ENCODE data around the gene ELOVL5. TPM values are rescaled to one million over a fixed set of nuclear protein-coding genes. Genes with fewer than 3 reads are reported as not detected.
"Not testable (repeated sequence)": the region's sequence is repeated elsewhere in the genome, so short reads cannot be mapped to it uniquely, and the experiment has no call there.

Gene ELOVL5
- polyA plus RNA-seq, 3 donors: 44.7 to 97.1 (median 69.5) TPM

- Mint-ChIP-seq H3K9me3 (peaks cover 0 to 4% (median 0%) of the 10 kb centered on the region in 7 donors), H3K27me3 (ENCODE audit: low read depth in 3 of 3) (peaks cover 2 to 5% (median 4%) of the 10 kb centered on the region in 3 donors), H3K36me3 (no peaks in the 10 kb centered on the region), H3K4me3 (no peak overlapping the region), H3K4me1 (no peaks in the 10 kb centered on the region), H3K27ac (no peak overlapping the region)
- H3K36me3 ChIP-seq (replicated peaks in 1 of 2; ENCODE audit: control insufficient read depth in 1 of 2, insufficient read depth in 2 of 2, low read length in 2 of 2): no peaks in the 10 kb centered on the region
- no peak overlapping the region for H3K4me2 ChIP-seq (replicated peaks; ENCODE audit: extremely low read depth, low read length, poor library complexity, severe bottlenecking)
- H3K27ac ChIP-seq (ENCODE audit: low read depth in 1 of 2, low read length in 2 of 2): no peak overlapping the region
- TF ChIP-seq, protein P1, sequence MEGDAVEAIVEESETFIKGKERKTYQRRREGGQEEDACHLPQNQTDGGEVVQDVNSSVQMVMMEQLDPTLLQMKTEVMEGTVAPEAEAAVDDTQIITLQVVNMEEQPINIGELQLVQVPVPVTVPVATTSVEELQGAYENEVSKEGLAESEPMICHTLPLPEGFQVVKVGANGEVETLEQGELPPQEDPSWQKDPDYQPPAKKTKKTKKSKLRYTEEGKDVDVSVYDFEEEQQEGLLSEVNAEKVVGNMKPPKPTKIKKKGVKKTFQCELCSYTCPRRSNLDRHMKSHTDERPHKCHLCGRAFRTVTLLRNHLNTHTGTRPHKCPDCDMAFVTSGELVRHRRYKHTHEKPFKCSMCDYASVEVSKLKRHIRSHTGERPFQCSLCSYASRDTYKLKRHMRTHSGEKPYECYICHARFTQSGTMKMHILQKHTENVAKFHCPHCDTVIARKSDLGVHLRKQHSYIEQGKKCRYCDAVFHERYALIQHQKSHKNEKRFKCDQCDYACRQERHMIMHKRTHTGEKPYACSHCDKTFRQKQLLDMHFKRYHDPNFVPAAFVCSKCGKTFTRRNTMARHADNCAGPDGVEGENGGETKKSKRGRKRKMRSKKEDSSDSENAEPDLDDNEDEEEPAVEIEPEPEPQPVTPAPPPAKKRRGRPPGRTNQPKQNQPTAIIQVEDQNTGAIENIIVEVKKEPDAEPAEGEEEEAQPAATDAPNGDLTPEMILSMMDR (IDR thresholded peaks at IDR 0.05): no peak
- WGBS (ENCODE audit: insufficient coverage): no CpG with 5 or more reads among the region's 3 CpGs
- no peaks in the 10 kb centered on the region for H3K4me1 ChIP-seq (ENCODE audit: control insufficient read depth in 1 of 2, insufficient read depth in 2 of 2, low read length in 2 of 2)
- H3K4me3 ChIP-seq (replicated peaks in 1 of 3; ENCODE audit: low read depth in 2 of 3, low read length in 3 of 3): no peak overlapping the region
- intact Hi-C loops (cut with micrococcal nuclease): no loop called here
- no peak overlapping the region for H2AFZ ChIP-seq (ENCODE audit: insufficient read depth, low read depth, low read length, poor library complexity, severe bottlenecking)
- H3K9ac ChIP-seq (ENCODE audit: insufficient read depth, low read length, poor library complexity, severe bottlenecking): no peak overlapping the region
- DNase-seq: no peak
- no peaks in the 10 kb centered on the region for H4K20me1 ChIP-seq (ENCODE audit: insufficient read depth, low read length)
- H3K79me2 ChIP-seq (ENCODE audit: insufficient read depth, low read length): no peaks in the 10 kb centered on the region
- no peaks in the 10 kb centered on the region for H3K9me3 ChIP-seq (replicated peaks in 1 of 2; ENCODE audit: control insufficient read depth in 1 of 2, insufficient read depth in 1 of 2, low read length in 2 of 2)
- H3K27me3 ChIP-seq (ENCODE audit: control insufficient read depth in 2 of 2, insufficient read depth in 2 of 2, low read length in 2 of 2): no peaks in the 10 kb centered on the region
Measured at GRCh38 chr6:53391170-53391569, 42.4 kb upstream of the ELOVL5 start.

- TF ChIP-seq, protein P1 (IDR thresholded peaks at IDR 0.05): no peak
- H3K9me3 Mint-ChIP-seq: peaks cover 0 to 4% (median 0%) of the 10 kb centered on the region in 7 donors
- H2AFZ ChIP-seq (ENCODE audit: insufficient read depth, low read depth, low read length, poor library complexity, severe bottlenecking): no peak overlapping the region
- H3K27me3 ChIP-seq (ENCODE audit: control insufficient read depth in 2 of 2, insufficient read depth in 2 of 2, low read length in 2 of 2): no peaks in the 10 kb centered on the region
- 80% methylated on average over 3 of the region's 3 CpGs for WGBS (ENCODE audit: insufficient coverage)
- no peak overlapping the region for H3K4me3 ChIP-seq (replicated peaks in 1 of 3; ENCODE audit: low read depth in 2 of 3, low read length in 3 of 3)
- H3K27ac ChIP-seq (ENCODE audit: low read depth in 1 of 2, low read length in 2 of 2): no peak overlapping the region
- no peaks in the 10 kb centered on the region for H3K36me3 Mint-ChIP-seq
- peaks cover 2 to 12% (median 6%) of the 10 kb centered on the region in 3 donors for H3K27me3 Mint-ChIP-seq (ENCODE audit: low read depth in 3 of 3)
- no peaks in the 10 kb centered on the region for H3K9me3 ChIP-seq (replicated peaks in 1 of 2; ENCODE audit: control insufficient read depth in 1 of 2, insufficient read depth in 1 of 2, low read length in 2 of 2)
- H3K9ac ChIP-seq (ENCODE audit: insufficient read depth, low read length, poor library complexity, severe bottlenecking): no peak overlapping the region
- no peak for DNase-seq
- intact Hi-C loops (cut with micrococcal nuclease): no loop called here
- H3K27ac Mint-ChIP-seq: no peak overlapping the region
- no peaks in the 10 kb centered on the region for H3K4me1 Mint-ChIP-seq
- no peaks in the 10 kb centered on the region for H4K20me1 ChIP-seq (ENCODE audit: insufficient read depth, low read length)
- H3K4me2 ChIP-seq (replicated peaks; ENCODE audit: extremely low read depth, low read length, poor library complexity, severe bottlenecking): no peak overlapping the region
- no peaks in the 10 kb centered on the region for H3K79me2 ChIP-seq (ENCODE audit: insufficient read depth, low read length)
- no peaks in the 10 kb centered on the region for H3K36me3 ChIP-seq (replicated peaks in 1 of 2; ENCODE audit: control insufficient read depth in 1 of 2, insufficient read depth in 2 of 2, low read length in 2 of 2)
- H3K4me1 ChIP-seq (ENCODE audit: control insufficient read depth in 1 of 2, insufficient read depth in 2 of 2, low read length in 2 of 2): no peaks in the 10 kb centered on the region
- no peak overlapping the region for H3K4me3 Mint-ChIP-seq
Measured at GRCh38 chr6:53390010-53390409, 41.3 kb upstream of the ELOVL5 start.

DNA sequence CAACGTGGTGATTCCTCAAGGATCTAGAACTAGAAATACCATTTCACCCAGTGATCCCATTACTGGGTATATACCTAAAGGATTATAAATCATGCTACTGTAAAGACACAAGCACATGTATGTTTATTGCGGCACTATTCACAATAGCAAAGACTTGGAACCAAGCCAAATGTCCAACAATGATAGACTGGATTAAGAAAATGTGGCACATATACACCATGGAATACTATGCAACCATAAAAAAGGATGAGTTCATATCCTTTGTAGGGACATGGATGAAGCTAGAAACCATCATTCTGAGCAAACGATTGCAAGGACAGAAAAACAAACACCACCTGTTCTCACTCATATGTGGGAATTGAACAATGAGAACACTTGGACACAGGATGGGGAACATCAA lies 39.9 kb upstream of the ELOVL5 start:
- H3K36me3 Mint-ChIP-seq; H3K36me3 ChIP-seq (replicated peaks in 1 of 2; ENCODE audit: control insufficient read depth in 1 of 2, insufficient read depth in 2 of 2, low read length in 2 of 2); H3K27ac ChIP-seq (ENCODE audit: low read depth in 1 of 2, low read length in 2 of 2); H3K4me3 ChIP-seq (replicated peaks in 1 of 3; ENCODE audit: low read depth in 2 of 3, low read length in 3 of 3); H4K20me1 ChIP-seq (ENCODE audit: insufficient read depth, low read length); DNase-seq; H3K27ac Mint-ChIP-seq; H3K9ac ChIP-seq (ENCODE audit: insufficient read depth, low read length, poor library complexity, severe bottlenecking); H3K79me2 ChIP-seq (ENCODE audit: insufficient read depth, low read length); H3K4me1 Mint-ChIP-seq; H3K9me3 ChIP-seq (replicated peaks in 1 of 2; ENCODE audit: control insufficient read depth in 1 of 2, insufficient read depth in 1 of 2, low read length in 2 of 2); H3K4me3 Mint-ChIP-seq; H3K4me1 ChIP-seq (ENCODE audit: control insufficient read depth in 1 of 2, insufficient read depth in 2 of 2, low read length in 2 of 2); intact Hi-C loops (cut with micrococcal nuclease); H3K4me2 ChIP-seq (replicated peaks; ENCODE audit: extremely low read depth, low read length, poor library complexity, severe bottlenecking); H3K9me3 Mint-ChIP-seq; H3K27me3 ChIP-seq (ENCODE audit: control insufficient read depth in 2 of 2, insufficient read depth in 2 of 2, low read length in 2 of 2); H2AFZ ChIP-seq (ENCODE audit: insufficient read depth, low read depth, low read length, poor library complexity, severe bottlenecking): not testable (repeated sequence)
- no CpG with 5 or more reads among the region's 3 CpGs for WGBS (ENCODE audit: insufficient coverage)
- H3K27me3 Mint-ChIP-seq (ENCODE audit: low read depth in 3 of 3): peaks cover 5 to 12% (median 9%) of the 10 kb centered on the region in 3 donors

All from CD14-positive monocyte (primary cell).